Activated CD4-positive, alpha-beta T cell treated with anti-CD3 and anti-CD28 coated beads, Interleukin-2, Interleukin-6, amounts not matched to agents 100 ng/mL and 50 ng/mL, durations not matched to agents 16 hours and 8 hours (primary cell): ENCODE data around the gene PTPN11.
"Not testable (repeated sequence)": the region's sequence is repeated elsewhere in the genome, so short reads cannot be mapped to it uniquely, and the experiment has no call there.

ENCODE experiments used
- DNase-seq: peaks from one replicate; pipeline ENCODE4 v3.0.0-alpha.2; 2020

The PTPN11 gene

GRCh38 chr12:112409906-112410244, 8.9 kb upstream of the PTPN11 start:
- DNase-seq, result no peak

- no peak for DNase-seq
Observed at GRCh38 chr12:112413855-112414625, 4.7 kb upstream of the PTPN11 start.

- not testable (repeated sequence) for DNase-seq
Observed at GRCh38 chr12:112415457-112415856, 3.3 kb upstream of the PTPN11 start.

GRCh38 chr12:112418273-112418607, 507 bp upstream of the PTPN11 start:
- DNase-seq, result no peak

GRCh38 chr12:112419297-112420133, 768 bp downstream of the PTPN11 start:
- DNase-seq, result peak; percentile 36

GRCh38 chr12:112420740-112421139, 2.0 kb downstream of the PTPN11 start:
- no peak for DNase-seq

- DNase-seq, result no peak
Observed at GRCh38 chr12:112421363-112421762, 2.6 kb downstream of the PTPN11 start.

- DNase-seq, result no peak
Observed at GRCh38 chr12:112422531-112422930, 3.8 kb downstream of the PTPN11 start.

- no peak for DNase-seq
Observed at GRCh38 chr12:112424126-112424525, 5.4 kb downstream of the PTPN11 start.

GRCh38 chr12:112425582-112426382, 7.0 kb downstream of the PTPN11 start:
- no peak for DNase-seq

- no peak for DNase-seq
Observed at GRCh38 chr12:112427760-112428159, 9.0 kb downstream of the PTPN11 start.

GRCh38 chr12:112430929-112431328, 12.2 kb downstream of the PTPN11 start:
- peak; percentile 26 for DNase-seq

GRCh38 chr12:112431965-112432364, 13.2 kb downstream of the PTPN11 start:
- no peak for DNase-seq

GRCh38 chr12:112433551-112433950, 14.8 kb downstream of the PTPN11 start:
- no peak for DNase-seq

GRCh38 chr12:112438645-112439044, 19.9 kb downstream of the PTPN11 start:
- not testable (repeated sequence) for DNase-seq

- no peak for DNase-seq
Observed at GRCh38 chr12:112439769-112440168, 21.0 kb downstream of the PTPN11 start.

- not testable (repeated sequence) for DNase-seq
Observed at GRCh38 chr12:112440653-112441052, 21.9 kb downstream of the PTPN11 start.

- no peak for DNase-seq
Observed at GRCh38 chr12:112443916-112444315, 25.2 kb downstream of the PTPN11 start.

- no peak for DNase-seq
Observed at GRCh38 chr12:112446008-112446725, 27.4 kb downstream of the PTPN11 start.

- DNase-seq, result no peak
Observed at GRCh38 chr12:112447106-112447505, 28.4 kb downstream of the PTPN11 start.

- DNase-seq, result not testable (repeated sequence)
Observed at GRCh38 chr12:112448165-112448564, 29.4 kb downstream of the PTPN11 start.

- no peak for DNase-seq
Observed at GRCh38 chr12:112450725-112451124, 32.0 kb downstream of the PTPN11 start.

GRCh38 chr12:112456029-112456428, 37.3 kb downstream of the PTPN11 start:
- DNase-seq, result no peak
